ENCODE measurements around the gene ADGRD2.
"Not testable (repeated sequence)": the region's sequence is repeated elsewhere in the genome, so short reads cannot be mapped to it uniquely, and the experiment has no call there.

ADGRD2 gene

GRCh38 chr9:124450241-124450924, at the start of gene ADGRD2:
Gene ADGRD2, plus strand, starts transcription at chr9:124450451. Its CDS starts 1,216 bp downstream, at chr9:124451667.
- FAIRE-seq, result no peak

GRCh38 chr9:124403246-124403645, 47.0 kb upstream of the ADGRD2 start:
- FAIRE-seq, result no peak

GRCh38 chr9:124409410-124409809, 40.8 kb upstream of the ADGRD2 start:
- no peak for FAIRE-seq

- FAIRE-seq, result no peak
Observed at GRCh38 chr9:124410321-124410913, 39.8 kb upstream of the ADGRD2 start.

GRCh38 chr9:124411514-124412227, 38.6 kb upstream of the ADGRD2 start:
- no peak for FAIRE-seq

GRCh38 chr9:124412228-124412575, 38.0 kb upstream of the ADGRD2 start:
- FAIRE-seq, result no peak

GRCh38 chr9:124414612-124415011, 35.6 kb upstream of the ADGRD2 start:
- no peak for FAIRE-seq

- FAIRE-seq, result peak; percentile 87
Observed at GRCh38 chr9:124415102-124415851, 35.0 kb upstream of the ADGRD2 start, which contains the start of gene PSMB7. Gene PSMB7, minus strand, starts transcription at chr9:124415442. Its CDS starts 17 bp downstream, at chr9:124415425.

GRCh38 chr9:124415852-124416484, 34.3 kb upstream of the ADGRD2 start:
- FAIRE-seq, result no peak

- no peak for FAIRE-seq
Observed at GRCh38 chr9:124419832-124420489, 30.3 kb upstream of the ADGRD2 start.

- no peak for FAIRE-seq
Observed at GRCh38 chr9:124420991-124421543, 29.2 kb upstream of the ADGRD2 start.

- no peak for FAIRE-seq
Observed at GRCh38 chr9:124423155-124423554, 27.1 kb upstream of the ADGRD2 start.

GRCh38 chr9:124423591-124423990, 26.7 kb upstream of the ADGRD2 start:
- no peak for FAIRE-seq

GRCh38 chr9:124425733-124426132, 24.5 kb upstream of the ADGRD2 start:
- FAIRE-seq, result not testable (repeated sequence)

GRCh38 chr9:124426361-124426760, 23.9 kb upstream of the ADGRD2 start:
- FAIRE-seq, result no peak

- no peak for FAIRE-seq
Observed at GRCh38 chr9:124427281-124427680, 23.0 kb upstream of the ADGRD2 start.

GRCh38 chr9:124428751-124429529, 21.3 kb upstream of the ADGRD2 start:
- FAIRE-seq, result no peak

- FAIRE-seq, result no peak
Observed at GRCh38 chr9:124429530-124429867, 20.8 kb upstream of the ADGRD2 start.

GRCh38 chr9:124436320-124436719, 13.9 kb upstream of the ADGRD2 start:
- FAIRE-seq, result no peak

- no peak for FAIRE-seq
Observed at GRCh38 chr9:124437086-124437485, 13.2 kb upstream of the ADGRD2 start.

GRCh38 chr9:124438091-124438490, 12.2 kb upstream of the ADGRD2 start:
- FAIRE-seq, result no peak
